AG10803 (cell line): ENCODE data around the gene KRTAP5-7.
A peak's percentile ranks its signal among the peaks of the same experiment; 100 is the strongest.

ENCODE experiments used
- DNase-seq: peaks from one replicate; pipeline ENCODE4 v3.0.0; 2010; ENCODE audit warnings: low read depth
- H3K4me3 ChIP-seq: 2 replicates; pipeline ENCODE4 v1.5.1; 2011; ENCODE audit warnings: mild to moderate bottlenecking, low read length, control low read depth
- CTCF ChIP-seq: conservative IDR thresholded peaks from 2 replicates; pipeline ENCODE4 v1.5.1; 2011; ENCODE audit warnings: mild to moderate bottlenecking, low read length, control low read depth, inconsistent platforms

The KRTAP5-7 gene

GRCh38 chr11:71556018-71556417, 29.0 kb downstream of the KRTAP5-7 start:
- no peak for DNase-seq
- no peak overlapping the region for H3K4me3 ChIP-seq
- no peak for TF ChIP-seq CTCF

- TF ChIP-seq CTCF = no peak
- no peak overlapping the region for H3K4me3 ChIP-seq
- no peak for DNase-seq
Observed at GRCh38 chr11:71557257-71557656, 30.2 kb downstream of the KRTAP5-7 start.

- no peak overlapping the region for H3K4me3 ChIP-seq
- DNase-seq = no peak
- no peak for TF ChIP-seq CTCF
Observed at GRCh38 chr11:71558996-71559395, 31.9 kb downstream of the KRTAP5-7 start.

GRCh38 chr11:71562120-71562519, 35.1 kb downstream of the KRTAP5-7 start:
- TF ChIP-seq CTCF = no peak
- no peak for DNase-seq
- no peak overlapping the region for H3K4me3 ChIP-seq

- peak; percentile 50 for DNase-seq
- TF ChIP-seq CTCF = peak; percentile 46
- no peak overlapping the region for H3K4me3 ChIP-seq
Observed at GRCh38 chr11:71563406-71563805, 36.3 kb downstream of the KRTAP5-7 start.

GRCh38 chr11:71564430-71564829, 37.4 kb downstream of the KRTAP5-7 start:
- no peak for TF ChIP-seq CTCF
- no peak for DNase-seq
- no peak overlapping the region for H3K4me3 ChIP-seq

GRCh38 chr11:71565263-71565662, 38.2 kb downstream of the KRTAP5-7 start, which contains the start of gene KRTAP5-10:
Gene KRTAP5-10, plus strand, starts transcription at chr11:71565563. Its CDS starts 25 bp downstream, at chr11:71565588.
- H3K4me3 ChIP-seq = no peak within 1 kb of the TSS
- TF ChIP-seq CTCF = no peak
- no peak for DNase-seq
